ENCODE results near the gene SLFN5.
A peak's percentile ranks its signal among the peaks of the same experiment; 100 is the strongest.
"Not testable (repeated sequence)": the region's sequence is repeated elsewhere in the genome, so short reads cannot be mapped to it uniquely, and the experiment has no call there.

Gene SLFN5

DNA sequence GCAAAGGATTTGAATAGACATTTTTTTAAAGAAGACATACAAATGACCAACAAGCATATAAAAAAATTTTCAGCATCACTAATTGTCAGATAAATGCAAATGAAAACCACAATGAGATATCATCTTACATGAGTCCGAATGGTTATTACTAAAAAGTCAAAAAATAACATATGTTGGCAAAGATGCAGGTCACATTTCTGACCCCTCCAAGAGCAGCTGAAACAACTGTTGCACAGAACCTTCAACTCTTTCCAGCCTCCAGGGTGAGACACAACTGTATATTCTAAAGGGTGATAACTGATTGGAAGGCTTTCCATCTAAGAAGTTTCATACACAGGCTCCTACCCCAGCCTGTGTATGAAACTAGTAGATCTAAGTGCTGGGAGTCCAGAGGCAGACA, 51.9 kb downstream of the SLFN5 start:
- DNase-seq = no peak

- DNase-seq = no peak
Observed at GRCh38 chr17:35295686-35296085, 52.8 kb downstream of the SLFN5 start.

DNA sequence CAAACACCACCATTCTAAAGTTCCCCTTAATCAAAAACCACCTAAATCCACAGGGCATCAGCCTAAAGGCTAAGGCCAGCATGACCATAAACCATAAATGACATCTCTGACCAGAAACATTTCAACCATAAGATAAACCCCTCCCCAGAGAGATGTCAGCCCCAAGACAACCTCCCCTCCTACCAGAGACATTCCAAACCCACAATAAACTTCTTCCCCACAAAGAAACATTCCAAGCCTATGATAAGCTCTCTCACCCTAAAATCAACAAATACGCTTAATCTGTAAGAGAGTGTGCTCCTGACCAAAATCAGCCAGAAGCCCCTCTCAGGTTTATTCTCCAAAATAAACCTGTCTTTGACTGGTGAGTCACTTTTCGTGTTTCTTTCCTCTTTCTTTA, 54.8 kb downstream of the SLFN5 start:
- no peak for DNase-seq

GRCh38 chr17:35298639-35299038, 55.8 kb downstream of the SLFN5 start:
- no peak for DNase-seq

GRCh38 chr17:35299135-35299534, 56.3 kb downstream of the SLFN5 start:
- no peak for DNase-seq

GRCh38 chr17:35309345-35309744, 66.5 kb downstream of the SLFN5 start:
- DNase-seq = not testable (repeated sequence)

DNA sequence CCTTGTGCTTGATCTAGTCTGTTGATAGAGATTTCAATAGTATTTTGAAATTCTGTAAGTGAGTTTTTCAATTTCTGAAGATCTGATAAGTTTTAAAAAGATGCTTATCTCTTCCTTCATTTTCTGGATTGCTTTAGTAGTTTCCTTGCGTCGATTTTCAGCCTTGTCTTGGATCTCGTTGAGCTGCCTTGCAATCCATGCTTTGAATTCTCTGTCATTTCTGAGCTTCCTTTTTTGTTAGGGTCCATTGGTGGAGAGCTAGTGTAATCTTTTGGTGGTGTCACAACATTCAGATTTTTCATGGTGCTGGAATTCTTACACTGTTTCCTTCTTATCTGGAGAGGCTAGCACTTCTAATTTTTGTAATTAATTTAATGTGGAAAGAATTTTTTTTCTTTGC, 69.5 kb downstream of the SLFN5 start:
- DNase-seq = no peak

GRCh38 chr17:35312790-35313711, 70.2 kb downstream of the SLFN5 start:
- DNase-seq = peak; percentile 19

DNA sequence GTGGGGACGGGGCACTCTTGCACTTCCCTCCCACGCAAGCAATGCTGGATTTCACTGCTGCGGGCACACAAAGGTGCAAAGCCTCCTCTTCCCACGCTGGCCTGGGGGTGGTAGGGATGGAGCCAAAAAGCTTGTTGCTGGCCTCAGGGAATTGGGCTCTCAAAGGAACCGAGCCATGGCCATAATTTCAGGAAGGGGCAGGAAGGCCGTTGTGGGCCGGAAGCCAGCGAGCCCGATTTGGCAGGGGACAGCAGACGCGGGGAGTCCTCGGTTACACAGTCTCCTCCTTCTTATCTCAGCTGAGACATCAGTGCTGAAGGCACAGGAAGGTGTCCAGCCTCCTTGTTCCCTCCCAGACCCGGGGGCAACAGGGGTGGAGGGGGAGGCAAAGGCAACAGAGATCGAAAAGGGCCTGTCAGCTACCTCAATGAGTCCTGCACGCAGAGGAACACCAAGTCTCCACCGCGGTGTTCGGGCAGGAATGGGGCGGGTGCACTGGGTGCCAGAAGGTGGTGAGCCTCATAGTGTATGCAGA, 71.1 kb downstream of the SLFN5 start:
- DNase-seq = no peak

DNA sequence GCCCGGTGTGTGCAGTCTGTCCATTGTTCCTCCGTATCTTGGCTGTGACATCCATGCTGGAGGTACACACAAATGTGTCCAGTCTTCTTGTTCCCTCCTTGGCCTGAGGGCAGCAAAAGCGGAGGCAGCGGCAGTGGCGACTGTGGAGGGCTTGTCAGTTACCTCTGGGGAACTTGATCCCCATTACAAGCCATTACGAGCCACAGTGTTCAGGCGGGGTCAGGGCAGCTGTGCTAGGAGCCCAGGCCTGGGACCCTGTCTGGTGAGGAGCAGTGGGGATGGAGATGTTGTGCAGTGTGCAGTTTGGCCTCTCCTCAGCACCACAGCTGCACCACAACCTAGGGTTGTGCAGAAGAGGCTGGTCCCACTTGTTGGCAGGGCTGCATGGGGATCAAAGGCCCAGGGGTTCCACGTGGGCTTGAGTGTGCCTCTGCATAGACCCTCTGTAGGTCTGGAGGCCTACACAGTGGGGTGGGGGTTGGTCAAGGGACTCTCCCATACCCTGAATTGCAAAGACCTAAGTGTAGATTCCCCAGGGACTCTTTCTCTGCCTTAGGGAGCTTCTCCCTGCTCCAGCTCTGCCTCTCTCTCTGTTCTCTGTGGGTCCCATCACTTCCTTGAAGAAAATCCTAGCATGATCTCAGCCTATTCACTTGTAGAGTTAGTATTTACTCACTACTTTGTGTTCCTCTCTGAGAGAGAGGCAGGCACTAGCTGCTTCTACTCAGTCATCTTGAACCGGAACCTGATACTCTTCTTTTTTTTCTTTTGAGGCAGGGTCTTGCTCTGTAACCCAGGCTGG, 71.7 kb downstream of the SLFN5 start:
- DNase-seq = no peak

DNA sequence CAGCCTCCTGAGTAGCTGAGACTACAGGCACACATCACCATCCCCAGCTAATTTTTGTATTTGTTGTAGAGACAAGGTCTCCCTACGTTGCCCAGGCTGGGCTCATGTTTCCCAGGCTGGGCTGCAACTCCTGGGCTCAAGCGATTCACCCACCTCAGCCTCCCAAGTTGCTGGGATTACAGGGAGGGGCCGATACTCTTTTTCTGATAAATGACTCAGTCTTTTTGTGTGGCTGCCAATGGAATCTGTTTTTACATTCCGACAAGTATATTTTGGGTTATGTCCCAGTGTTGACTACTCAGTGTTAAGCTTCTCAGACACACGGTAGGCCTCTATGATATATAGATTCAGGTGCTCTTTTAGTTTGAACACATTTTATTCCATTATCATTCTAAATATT, 72.4 kb downstream of the SLFN5 start:
- no peak for DNase-seq

- no peak for DNase-seq
Observed at GRCh38 chr17:35315971-35316370, 73.1 kb downstream of the SLFN5 start.

- no peak for DNase-seq
Observed at GRCh38 chr17:35322749-35323148, 79.9 kb downstream of the SLFN5 start.

Measured in NCI-H1105 (cell line).